Stimulated activated CD4-positive, alpha-beta T cell treated with anti-CD3 and anti-CD28 coated beads, Interleukin-2, amount 100 ng/mL, for 4 hours (primary cell): ENCODE results near the gene LIMS4.
"Not testable (repeated sequence)": the region's sequence is repeated elsewhere in the genome, so short reads cannot be mapped to it uniquely, and the experiment has no call there.

ENCODE experiments used
- DNase-seq: peaks from one replicate; pipeline ENCODE4 v3.0.0-alpha.2; 2020; ENCODE audit warnings: low read depth

Gene LIMS4, protein sequence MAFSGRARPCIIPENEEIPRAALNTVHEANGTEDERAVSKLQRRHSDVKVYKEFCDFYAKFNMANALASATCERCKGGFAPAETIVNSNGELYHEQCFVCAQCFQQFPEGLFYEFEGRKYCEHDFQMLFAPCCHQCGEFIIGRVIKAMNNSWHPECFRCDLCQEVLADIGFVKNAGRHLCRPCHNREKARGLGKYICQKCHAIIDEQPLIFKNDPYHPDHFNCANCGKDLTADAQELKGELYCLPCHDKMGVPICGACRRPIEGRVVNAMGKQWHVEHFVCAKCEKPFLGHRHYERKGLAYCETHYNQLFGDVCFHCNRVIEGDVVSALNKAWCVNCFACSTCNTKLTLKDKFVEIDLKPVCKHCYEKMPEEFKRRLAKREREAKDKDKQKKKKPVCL

DNA sequence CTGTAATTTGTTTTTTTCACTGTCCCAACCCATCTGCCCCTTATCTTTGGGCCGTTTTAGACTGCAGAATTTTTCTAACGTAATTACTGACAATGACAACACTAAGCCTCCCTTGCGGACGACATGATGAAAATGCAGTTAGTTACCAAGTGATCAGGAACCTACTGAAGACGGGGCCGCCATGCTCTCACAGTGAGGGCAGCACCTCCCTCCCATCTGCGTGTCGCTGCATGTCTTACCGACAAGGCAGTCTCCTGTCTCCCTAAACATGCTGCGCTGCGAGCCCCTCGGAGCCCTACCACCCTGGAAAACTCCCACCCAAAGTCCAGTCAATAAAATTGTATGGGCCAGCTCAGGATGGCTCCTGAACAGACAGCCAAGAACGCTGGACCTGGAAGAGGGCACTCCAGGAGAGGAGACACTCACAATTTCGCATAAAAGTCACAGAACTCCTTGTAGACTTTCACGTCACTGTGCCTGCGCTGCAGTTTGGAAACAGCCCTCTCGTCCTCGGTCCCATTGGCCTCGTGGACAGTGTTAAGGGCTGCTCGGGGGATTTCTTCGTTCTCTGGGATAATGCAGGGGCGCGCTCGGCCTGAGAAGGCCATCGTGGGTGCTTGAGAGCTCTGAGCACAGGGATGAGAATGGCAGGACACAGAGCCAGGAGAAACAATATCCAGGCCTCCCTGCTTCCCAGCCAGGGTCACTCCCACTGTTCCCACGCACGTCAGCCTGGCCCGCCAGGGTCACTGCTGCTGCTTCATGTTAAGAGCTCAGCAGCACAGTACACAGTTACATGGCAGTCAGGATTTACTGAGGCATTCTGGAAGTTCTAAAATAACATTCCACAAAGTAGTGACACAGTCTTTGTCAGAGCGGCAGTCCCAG, at the start of gene LIMS4:
Gene LIMS4 (minus strand): TSS at position 646 of the 888 bp plus-strand sequence. CDS start 38 bp downstream, at position 608.
- not testable (repeated sequence) for DNase-seq

DNA sequence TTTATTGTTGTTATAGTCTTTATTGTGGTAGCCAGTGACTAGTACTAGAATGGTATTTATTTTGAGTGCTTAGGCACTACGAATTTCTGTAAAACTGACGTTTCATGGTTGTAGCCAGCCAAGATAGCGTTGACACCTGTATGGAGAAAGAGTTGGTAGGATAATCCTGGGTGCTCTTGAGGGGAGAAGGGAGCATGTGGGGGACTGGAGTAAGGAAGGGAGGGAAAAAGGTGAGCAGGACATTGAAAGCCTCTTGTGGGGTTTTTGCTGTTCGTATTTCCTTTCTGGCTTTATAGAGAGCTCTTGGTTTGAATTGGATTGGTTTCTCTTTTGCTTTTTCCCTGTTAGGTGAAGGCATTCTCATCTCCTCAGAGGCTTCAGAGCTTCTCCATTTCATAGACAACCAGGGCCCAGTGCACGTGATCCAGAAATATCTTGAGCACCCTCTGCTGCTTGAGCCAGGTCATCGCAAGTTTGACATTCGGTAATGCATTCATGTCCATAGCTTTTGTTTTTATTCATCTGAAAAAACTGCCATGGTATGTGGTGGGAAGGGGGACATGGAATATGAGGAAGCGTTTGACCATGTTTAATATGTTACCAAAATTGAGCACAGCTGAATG, 27.2 kb upstream of the LIMS4 start:
- not testable (repeated sequence) for DNase-seq

DNA sequence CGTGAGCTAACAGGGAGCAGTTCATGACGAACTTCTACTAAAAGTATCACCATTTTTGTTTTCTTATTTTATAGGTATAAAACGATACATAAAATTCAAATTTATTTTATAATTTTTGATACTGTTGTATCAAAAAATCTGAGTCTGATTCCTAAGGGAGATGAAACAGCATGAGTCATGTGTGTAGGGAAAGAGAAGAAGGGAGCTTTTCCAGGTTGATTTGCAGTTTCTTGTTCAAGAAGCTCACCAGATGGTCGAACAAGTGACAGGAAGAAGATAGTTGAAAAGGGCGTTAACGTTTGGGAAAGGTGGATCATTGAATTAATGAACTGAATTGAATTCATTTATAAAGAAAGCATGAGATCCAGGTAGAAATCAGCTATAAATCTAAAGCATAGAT, 23.4 kb upstream of the LIMS4 start:
- not testable (repeated sequence) for DNase-seq

DNA sequence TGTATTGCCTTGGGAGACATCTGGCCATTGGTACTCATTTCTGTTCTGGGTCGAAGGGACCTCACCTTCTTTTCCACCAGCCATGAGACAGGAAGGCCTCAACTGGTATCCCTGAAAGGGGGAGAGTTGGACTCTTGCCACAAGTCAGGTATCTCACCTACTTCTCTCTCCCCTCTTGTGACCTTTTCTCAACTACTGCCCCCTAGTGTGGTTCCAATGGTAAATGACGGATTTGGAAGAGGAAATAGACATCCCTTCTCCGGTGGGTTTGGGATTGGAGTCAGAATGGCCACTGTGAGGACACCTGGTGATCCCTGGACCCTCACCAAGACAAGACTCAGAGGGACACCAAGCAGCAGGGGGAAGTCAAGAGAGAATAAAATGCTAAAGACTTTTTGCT, 21.9 kb upstream of the LIMS4 start:
- not testable (repeated sequence) for DNase-seq

DNA sequence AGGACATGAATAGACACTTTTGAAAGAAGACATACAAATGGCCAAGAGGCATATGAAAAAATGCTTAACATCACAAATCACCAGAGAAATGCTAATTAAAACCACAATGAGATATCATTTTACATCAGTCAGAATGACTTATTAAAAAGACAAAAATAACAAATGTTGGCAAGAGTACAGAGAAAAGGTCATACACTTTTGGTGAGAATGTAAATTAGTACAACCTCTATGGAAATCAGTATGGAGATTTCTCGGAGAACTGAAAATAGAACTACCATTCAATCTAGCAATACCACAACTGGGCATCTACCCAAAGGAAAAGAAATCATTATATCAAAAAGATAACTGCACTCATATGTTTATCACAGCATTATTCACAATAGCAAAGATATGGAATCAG, 16.4 kb upstream of the LIMS4 start:
- not testable (repeated sequence) for DNase-seq

DNA sequence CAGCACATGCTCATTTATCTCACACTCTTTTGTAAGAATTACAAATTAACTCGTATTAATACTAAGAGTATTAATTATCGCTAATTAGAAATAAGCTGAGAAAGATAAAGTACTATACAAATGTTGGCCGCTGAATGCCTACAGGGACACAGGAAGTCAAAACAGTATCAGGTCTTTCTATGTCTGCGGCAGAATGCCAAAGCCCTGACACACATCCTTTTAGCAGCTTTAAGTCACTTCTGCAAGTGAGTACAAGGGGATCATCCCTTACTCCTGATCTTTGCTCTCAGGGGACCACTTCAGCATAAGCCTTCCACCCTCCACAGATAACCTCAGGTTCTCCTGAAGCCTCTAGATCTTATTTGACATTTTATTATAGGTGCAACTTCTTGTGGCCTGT, 10.1 kb upstream of the LIMS4 start:
- not testable (repeated sequence) for DNase-seq

DNA sequence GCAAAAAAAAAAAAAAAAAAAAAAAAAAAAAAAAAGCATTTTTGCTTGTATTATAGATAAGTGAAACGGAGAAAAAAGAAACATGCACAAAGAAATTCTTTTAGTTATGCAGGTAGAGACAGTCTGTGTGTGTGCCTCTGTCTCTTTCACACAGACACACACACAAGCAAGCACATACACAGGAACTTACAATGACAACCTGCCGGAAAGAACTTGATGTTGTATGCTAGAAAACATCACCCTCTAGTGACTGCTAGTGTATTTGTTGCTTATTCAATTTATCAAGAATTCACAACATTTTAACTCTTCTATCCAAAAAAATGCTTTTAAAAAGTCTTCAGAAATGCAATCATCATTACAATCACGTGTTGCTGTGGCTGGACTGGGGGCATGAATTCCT, 8.6 kb upstream of the LIMS4 start:
- not testable (repeated sequence) for DNase-seq

DNA sequence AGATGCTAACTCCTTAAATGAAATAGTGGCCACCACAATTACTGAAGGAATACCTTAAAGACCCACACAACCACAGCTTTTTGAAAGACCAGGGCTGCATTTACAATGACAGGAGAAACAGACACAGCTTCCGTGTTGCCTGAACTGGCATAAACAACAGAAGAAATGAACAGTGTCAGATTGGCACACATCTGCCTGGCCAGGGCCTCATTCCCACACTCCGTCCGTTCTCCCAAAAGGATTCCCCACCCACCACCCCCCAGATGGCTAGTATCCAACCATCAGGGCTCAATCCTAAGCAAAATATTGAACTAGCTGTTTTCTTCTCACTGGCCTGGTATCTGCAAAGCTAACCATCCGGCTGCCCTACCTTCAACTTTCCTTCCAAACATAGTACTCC, 7.5 kb upstream of the LIMS4 start:
- DNase-seq: not testable (repeated sequence)

DNA sequence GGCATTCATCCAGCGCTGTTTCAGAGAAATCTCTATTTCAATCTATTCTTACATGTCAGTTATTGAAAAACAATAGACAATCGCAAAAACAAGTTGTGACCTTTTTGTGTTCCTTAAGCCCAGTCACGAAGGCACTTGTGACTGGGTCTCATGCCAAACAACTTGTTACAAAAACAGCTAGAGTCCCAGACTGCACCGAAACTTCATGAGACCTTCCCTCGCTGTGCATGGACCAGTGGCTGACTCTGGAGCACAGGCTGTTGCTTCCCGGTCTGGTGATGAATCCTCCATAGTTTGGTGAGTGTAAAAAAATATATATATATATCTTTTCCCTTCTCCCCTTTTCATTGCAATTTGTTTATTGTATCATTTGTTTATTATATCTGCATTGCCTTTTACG, 4.8 kb upstream of the LIMS4 start:
- not testable (repeated sequence) for DNase-seq

DNA sequence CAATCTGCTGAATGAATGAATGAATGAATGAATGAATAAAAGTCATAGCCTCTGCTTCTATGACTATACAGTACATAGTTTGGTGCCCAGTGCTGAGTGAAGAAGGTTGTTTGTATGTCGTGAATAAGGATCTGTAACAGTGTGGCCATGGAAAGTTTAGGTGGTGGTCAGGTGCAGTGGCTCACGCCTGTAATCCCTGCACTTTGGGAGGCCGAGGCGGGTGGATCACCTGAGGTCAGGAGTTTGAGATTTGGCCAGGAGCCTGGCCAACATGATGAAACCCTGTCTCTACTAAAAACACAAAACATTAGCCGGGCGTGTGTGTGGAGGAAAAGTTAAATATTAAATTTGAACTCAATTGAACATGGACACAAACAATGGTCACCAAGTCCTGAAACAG, 4.3 kb upstream of the LIMS4 start:
- DNase-seq: not testable (repeated sequence)

DNA sequence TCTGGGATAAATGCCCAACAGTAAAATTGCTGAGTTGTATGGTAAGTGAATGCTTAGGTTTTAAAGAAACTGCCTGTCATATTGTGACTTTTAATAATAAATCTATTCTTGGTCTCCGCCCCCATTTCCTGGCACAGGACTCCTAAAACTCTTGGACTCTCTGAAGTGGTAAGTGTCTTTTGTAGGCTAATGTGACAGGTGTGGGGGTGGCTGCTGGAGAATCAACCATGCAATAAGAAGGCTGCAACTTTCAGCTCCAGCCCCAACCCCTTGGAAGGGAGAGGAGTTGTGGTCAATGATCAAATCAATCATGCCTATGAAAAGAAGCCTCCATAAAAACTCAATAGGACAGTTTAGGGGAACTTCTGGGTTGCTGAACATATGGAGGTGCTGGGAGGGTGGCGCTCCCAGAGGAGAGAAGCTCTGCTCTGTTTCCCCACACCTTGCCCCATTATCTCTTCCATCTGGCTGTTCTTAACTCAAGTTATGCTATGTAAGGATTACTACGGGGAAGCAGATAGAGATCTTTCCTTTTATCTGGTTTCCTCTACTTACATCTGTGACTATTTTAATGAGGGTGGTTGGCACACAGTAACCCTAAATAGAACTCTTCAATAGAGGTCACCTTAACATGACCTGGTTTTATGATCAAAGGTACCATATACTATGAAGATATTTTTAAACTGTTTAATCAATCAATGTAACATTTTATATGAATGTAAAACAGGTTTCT, 3.2 kb upstream of the LIMS4 start:
- DNase-seq: not testable (repeated sequence)

DNA sequence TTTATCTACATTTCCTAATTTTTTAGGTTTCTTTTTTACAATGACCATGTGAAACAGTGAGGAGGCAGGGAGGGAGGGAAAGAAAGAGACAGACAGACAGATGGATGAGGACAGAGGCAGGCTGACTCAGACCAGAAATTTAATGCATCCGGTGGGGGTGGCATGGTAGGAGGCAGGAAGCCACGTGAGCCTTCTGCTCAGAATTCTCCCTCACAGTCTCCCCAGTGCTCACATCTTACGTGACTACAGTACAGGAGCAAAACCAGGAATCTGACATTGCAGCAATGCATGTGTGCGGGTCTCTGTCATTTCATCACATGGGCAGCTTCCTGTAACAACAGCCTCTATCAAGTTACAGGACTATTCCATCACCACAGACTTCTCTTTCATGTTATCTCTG, 2.3 kb upstream of the LIMS4 start:
- DNase-seq: not testable (repeated sequence)

DNA sequence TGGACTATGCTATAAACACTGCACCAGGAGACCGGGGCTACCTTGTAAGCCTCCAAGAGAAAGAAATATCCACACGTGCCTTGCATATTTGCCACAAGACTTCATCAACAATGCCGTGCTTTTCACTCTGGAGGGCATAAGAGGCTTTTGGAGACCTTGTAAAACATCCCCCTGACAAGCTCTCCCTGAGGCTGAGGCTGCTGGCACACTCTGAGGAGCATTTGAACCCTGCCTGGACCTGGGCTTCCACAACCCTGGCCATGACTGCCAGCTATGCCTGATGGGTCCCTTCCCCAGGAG, 393 bp upstream of the LIMS4 start:
- not testable (repeated sequence) for DNase-seq

DNA sequence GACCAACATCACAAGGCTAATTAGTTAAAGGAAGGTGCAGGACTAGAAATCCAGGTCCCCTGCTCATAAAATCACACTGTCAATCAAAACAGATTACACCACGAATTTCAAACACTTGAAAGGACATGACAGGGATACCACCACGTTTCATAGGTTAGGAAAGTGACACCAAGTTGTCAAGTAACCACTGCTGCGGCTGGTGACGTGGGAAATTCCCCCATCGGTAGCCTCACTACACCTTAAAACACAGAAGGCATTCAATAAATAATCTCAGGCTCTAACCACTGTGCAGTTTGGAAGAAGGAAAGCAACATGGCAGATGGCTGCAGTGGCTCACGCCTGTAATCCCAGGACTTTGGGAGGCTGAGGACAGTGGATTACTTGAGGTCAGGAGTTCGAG, 3.7 kb downstream of the LIMS4 start:
- not testable (repeated sequence) for DNase-seq

DNA sequence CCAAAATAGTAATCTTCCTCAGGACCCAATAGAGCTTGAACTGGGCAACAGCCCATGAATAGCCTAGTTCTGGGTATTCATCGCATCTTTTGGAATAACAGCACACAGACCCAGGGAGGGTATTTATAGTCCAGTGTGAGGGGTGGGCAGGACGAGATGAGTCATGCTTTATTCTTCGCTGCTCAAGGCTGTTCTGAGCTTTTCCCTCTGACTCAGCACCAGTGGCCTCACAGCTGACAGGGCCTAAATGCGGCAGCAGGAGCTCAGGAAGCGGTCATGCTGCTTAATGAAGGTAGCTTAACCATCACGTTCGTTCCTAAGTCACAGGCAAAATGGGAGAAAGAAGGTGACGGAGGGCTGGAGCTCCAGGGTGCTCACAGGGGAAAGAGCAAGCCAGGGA, 7.3 kb downstream of the LIMS4 start:
- DNase-seq: not testable (repeated sequence)

DNA sequence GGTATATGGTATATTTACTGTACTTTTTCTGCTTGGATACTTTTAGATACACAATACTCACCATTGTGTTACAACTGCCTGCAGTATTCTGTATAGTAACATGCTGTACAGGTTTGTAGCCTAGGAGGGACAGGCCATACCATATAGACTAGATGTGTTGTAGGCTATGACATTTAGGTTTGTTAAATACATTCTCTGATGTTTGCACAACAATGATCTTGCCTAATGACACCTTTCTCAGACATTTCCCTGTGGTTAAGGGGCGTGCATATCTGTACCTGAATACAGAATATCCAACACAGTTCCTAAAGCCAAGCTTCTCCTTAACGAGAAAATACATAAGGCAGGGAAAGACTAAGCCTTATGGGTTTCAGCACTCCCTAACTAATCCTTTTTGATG, 10.2 kb downstream of the LIMS4 start:
- not testable (repeated sequence) for DNase-seq

DNA sequence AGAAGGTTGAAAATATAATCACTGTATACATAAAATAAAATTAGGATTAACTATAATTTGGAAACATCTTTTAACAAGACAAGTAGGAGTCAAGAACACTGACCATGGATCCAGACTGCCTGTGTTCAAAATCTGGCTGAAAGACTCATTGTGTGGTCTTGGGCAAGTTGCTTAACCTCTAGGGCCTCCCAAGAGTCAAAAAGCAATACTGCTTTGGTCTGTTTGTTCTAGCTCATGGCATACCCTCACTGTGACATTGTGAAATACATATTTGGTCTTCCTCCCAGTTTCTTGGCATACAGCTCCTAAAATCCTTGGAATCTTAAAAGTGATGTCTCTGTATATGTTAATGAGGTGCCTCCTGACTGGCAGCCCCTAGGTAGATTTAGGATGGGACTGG, 12.3 kb downstream of the LIMS4 start:
- DNase-seq: not testable (repeated sequence)

DNA sequence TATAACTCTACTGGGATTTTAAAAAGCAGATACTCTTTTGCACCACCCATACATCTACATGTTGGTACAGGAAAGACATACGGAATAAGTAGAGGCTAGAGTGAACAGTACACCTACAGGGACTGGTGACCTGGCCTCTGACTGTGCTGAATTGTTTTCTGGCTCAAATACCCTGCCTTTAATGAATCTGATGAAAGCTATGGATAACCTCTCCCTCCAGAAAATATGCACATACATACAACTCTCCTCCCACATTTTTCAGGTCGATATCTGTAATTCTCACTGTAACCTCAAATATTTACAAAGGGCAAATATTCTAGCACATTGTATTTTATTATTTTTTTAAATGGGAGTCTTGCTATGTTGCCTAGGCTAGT, 15.4 kb downstream of the LIMS4 start:
- not testable (repeated sequence) for DNase-seq

DNA sequence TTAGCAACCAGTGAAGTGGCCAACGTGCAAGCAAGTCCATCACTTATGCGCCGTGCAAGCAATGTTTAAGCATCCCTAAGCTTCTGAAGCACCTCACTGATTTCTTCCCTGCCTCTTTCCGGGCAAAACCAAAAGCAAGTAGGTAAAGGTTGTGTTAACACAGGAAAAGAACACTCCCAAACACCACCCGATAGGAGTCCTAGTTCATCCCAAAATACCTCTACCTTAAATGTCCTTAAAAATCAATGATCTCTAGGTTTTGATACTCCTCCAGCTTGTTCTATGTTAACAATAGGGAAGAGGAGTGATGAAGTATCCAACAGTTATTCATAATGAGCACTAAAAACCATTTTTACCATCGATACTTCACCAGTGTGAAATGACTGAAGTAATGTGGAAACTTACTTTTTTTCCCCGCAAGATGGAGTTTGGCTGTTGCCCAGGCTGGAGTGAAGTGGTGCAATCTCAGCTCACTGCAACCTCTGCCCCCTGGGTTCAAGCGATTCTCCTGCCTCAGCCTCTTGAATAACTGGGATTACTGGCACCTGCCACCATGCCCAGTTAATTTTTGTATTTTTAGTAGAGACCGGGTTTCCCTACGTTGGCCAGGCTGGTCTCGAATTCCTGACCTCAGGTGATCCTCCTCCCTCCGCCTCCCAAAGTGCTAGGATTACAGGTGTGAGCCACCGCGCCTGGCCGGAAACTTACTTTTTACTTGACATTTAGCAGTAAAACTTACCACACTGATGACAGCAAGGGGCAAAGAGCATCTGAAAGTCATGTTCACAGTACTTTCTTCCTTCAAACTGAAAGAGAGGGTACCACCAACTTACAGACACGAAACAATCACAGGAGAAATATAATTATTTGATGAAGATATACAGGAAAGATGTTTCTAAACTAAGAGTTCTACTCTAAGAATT, 16.1 kb downstream of the LIMS4 start:
- not testable (repeated sequence) for DNase-seq

DNA sequence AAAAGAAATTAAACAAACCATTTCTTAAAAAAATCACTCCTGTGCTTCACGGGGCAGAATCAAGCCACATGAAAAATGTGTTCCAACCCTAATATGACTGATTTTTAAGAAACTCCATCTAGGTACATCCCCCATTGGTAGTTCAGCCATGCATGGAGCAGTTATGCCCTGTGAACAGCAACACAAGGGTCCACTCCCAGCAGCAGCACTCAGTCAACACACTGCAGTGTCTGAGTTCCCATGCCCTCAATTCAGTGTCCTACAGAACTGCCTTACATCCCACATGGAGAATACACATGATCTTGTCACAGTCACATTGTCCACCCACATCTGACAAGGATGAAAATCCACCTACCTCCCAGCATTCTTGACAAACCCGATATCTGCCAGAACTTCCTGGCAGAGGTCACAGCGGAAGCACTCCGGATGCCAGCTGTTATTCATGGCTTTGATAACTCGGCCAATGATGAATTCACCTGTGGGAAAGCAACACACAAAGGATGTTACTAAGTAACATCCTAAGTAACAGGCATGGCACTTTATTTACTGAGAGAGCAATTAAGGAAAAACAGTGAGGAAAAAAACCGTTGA, 17.4 kb downstream of the LIMS4 start:
- not testable (repeated sequence) for DNase-seq
